Gastrocnemius medialis (tissue), 4 donors: ENCODE data around the gene DMD. TPM values are rescaled to one million over a fixed set of nuclear protein-coding genes. Genes with fewer than 3 reads are reported as not detected.

Experiments
- ATAC-seq, 2 donors: fragments of 150-250 bp; one replicate each; pipeline ENCODE4 v1.9.1; 2016
- DNase-seq, 2 donors: peaks; one replicate each; pipeline ENCODE4 v3.0.0-alpha.2; 2019
- H3K27ac ChIP-seq, 4 donors: fragments of 200-600 bp; sonication (generic); 1 replicate in 1 of 4; 2 replicates in 3 of 4; pipeline ENCODE4 v1.5.1; 2016 to 2018; ENCODE audit warnings: mild to moderate bottlenecking in 2 of 4, moderate library complexity in 1 of 4
- H3K27me3 ChIP-seq, 3 donors: fragments of 200-600 bp; sonication (generic) in 2 of 3; 1 replicate in 1 of 3; 2 replicates in 2 of 3; pipeline versions ENCODE4 v1.5.1 to v1.6.0; 2016 to 2019; ENCODE audit warnings: mild to moderate bottlenecking in 1 of 3, moderate library complexity in 1 of 3
- H3K36me3 ChIP-seq, 2 donors: fragments of 200-600 bp; sonication (generic) in 1 of 2; one replicate each; pipeline ENCODE4 v1.5.1; 2017 to 2018
- H3K4me1 ChIP-seq, 2 donors: fragments of 200-600 bp; sonication (generic) in 1 of 2; one replicate each; pipeline ENCODE4 v1.5.1; 2016 to 2017; ENCODE audit warnings: mild to moderate bottlenecking in 2 of 2
- H3K4me3 ChIP-seq, 4 donors: fragments of 200-600 bp; sonication (generic) in 3 of 4; 1 replicate in 1 of 4; 2 replicates in 3 of 4; pipeline ENCODE4 v1.5.1; 2016 to 2019; ENCODE audit warnings: mild to moderate bottlenecking in 2 of 4
- H3K9me3 ChIP-seq, 3 donors: fragments of 200-600 bp; sonication (generic) in 2 of 3; 1 replicate in 1 of 3; 2 replicates in 2 of 3; pipeline ENCODE4 v1.5.1; 2016 to 2019
- CTCF ChIP-seq, 5 experiments: fragments of 450-650 bp in 3 of 5; fragments of 200-600 bp in 2 of 5; sonication (generic) in 2 of 5; IDR thresholded peaks in 4 of 5; conservative IDR thresholded peaks in 1 of 5; 1 replicate in 4 of 5; 2 replicates in 1 of 5; pipeline ENCODE4 v1.5.1; 2016 to 2019; ENCODE audit warnings: antibody characterized with exemption in 5 of 5, mild to moderate bottlenecking in 3 of 5, moderate library complexity in 3 of 5
- POLR2A ChIP-seq, 2 donors: fragments of 450-650 bp; IDR thresholded peaks; one replicate each; pipeline ENCODE4 v1.6.1; 2017; ENCODE audit warnings: antibody characterized with exemption in 2 of 2, mild to moderate bottlenecking in 2 of 2, moderate library complexity in 2 of 2
- in situ Hi-C, 4 donors: fragments of 200-750 bp; cut with MboI; loops; one replicate each; pipeline versions ENCODE4 v1.15.0 to v1.8.0; 2017; ENCODE audit warnings: low sequenced_read_pairs in 4 of 4
- intact Hi-C: fragments of 100-400 bp; cut with DNase I; formaldehyde crosslinking; loops from one replicate; pipeline ENCODE4 v1.15.1; 2023; ENCODE audit warnings: low total_unique reads
- total RNA-seq, 4 donors: library from RNA; depleted of rRNA; stranded (reverse); fragments of >200 nt; gene quantifications; one replicate each; pipeline versions ENCODE4 v1.1.0 to v1.2.3, GENCODE V29; 2016

DMD gene
- total RNA-seq, 4 donors from 2014 or later: 53.5 to 201 (median 98.9) TPM

DNA sequence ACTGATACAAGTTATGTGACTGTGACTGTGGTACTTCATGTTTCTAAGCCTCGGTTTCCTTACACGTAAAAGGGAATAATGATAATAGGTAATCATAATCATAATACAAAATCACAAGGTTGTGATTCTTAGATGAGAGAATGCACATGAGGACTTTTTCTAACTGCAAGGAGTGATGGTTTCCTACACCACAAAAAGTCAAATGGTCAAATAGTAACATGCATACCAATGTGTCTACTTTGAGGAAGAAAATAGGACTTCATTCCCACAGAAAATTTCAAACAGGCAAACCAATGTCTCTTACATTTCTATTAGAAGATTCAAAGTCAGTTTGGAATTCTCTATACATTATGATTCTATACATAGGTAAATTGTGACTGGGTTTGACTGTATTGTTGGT is 1770.8 kb downstream of the DMD start:
- no peak overlapping the region for H3K4me3 ChIP-seq
- H3K9me3 ChIP-seq: no peaks in the 10 kb centered on the region
- no peak for ATAC-seq
- no peak for TF ChIP-seq POLR2A (IDR thresholded peaks at IDR 0.05)
- TF ChIP-seq CTCF (IDR thresholded peaks at IDR 0.05 in 4 of 5, conservative IDR thresholded peaks at IDR 0.05 in 1 of 5): no peak
- no peaks in the 10 kb centered on the region for H3K36me3 ChIP-seq
- intact Hi-C loops (no loop called here), in situ Hi-C loops (no loop called here)
- no peaks in the 10 kb centered on the region for H3K27me3 ChIP-seq
- DNase-seq: no peak
- H3K27ac ChIP-seq: no peak overlapping the region
- H3K4me1 ChIP-seq: no peaks in the 10 kb centered on the region

DNA sequence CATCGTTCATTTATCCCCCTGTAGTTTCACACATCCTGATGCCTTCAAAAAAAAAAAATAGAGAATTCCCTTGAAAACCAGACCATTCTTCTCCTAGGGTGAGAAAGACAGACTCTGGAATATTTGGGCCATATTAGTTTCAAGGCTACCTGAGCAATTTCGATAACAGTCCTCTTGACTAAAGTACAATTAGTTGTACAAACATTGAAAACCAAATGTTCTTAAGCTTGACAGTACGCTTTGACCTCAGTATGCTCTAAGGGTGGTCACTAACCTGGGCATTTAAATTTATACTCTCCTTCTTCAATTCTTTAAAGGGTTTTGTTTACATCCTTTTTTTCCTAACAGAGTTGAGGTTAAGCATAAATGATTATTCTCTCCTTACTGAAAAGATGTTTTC is 1774.9 kb downstream of the DMD start:
- TF ChIP-seq POLR2A (IDR thresholded peaks at IDR 0.05) (no peak), CTCF (IDR thresholded peaks at IDR 0.05 in 4 of 5, conservative IDR thresholded peaks at IDR 0.05 in 1 of 5) (no peak)
- Histone ChIP-seq H3K4me1 (no peaks in the 10 kb centered on the region), H3K27ac (no peak overlapping the region), H3K36me3 (no peaks in the 10 kb centered on the region), H3K4me3 (no peak overlapping the region), H3K27me3 (no peaks in the 10 kb centered on the region), H3K9me3 (no peaks in the 10 kb centered on the region)
- ATAC-seq (no peak), DNase-seq (no peak)
- intact Hi-C loops (no loop called here), in situ Hi-C loops (no loop called here)

DNA sequence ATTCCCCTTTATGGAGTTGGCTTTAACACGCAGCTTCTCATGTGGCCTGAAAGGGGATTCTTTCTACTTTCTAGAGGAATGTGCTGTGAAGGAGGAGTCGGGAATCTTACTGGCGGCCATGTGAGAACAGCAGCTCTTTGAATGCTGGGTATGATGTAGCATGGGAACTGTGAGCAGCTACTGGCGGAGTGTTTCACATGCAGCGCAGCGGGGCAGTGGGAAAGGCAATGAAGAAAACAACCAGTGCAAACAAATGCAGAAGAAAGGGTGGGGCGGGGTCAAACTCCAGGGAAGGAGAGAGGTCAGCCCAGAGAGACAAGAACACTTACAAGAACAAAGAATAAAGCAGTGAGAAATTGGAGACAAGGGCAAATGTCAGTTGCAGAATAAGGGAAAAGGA is 1775.8 kb downstream of the DMD start:
- TF ChIP-seq POLR2A (IDR thresholded peaks at IDR 0.05): no peak
- no peak for TF ChIP-seq CTCF (IDR thresholded peaks at IDR 0.05 in 4 of 5, conservative IDR thresholded peaks at IDR 0.05 in 1 of 5)
- in situ Hi-C loops (no loop called here), intact Hi-C loops (no loop called here)
- Histone ChIP-seq H3K27ac (no peak overlapping the region), H3K9me3 (no peaks in the 10 kb centered on the region), H3K4me1 (no peaks in the 10 kb centered on the region), H3K4me3 (no peak overlapping the region), H3K36me3 (no peaks in the 10 kb centered on the region), H3K27me3 (no peaks in the 10 kb centered on the region)
- no peak for ATAC-seq
- no peak for DNase-seq

GRCh38 chrX:31433856-31434255 is 1777.5 kb downstream of the DMD start:
- Histone ChIP-seq H3K4me1 (no peaks in the 10 kb centered on the region), H3K27me3 (no peaks in the 10 kb centered on the region), H3K9me3 (no peaks in the 10 kb centered on the region), H3K36me3 (no peaks in the 10 kb centered on the region), H3K4me3 (no peak overlapping the region), H3K27ac (no peak overlapping the region)
- in situ Hi-C loops: no loop called here
- TF ChIP-seq CTCF (IDR thresholded peaks at IDR 0.05 in 4 of 5, conservative IDR thresholded peaks at IDR 0.05 in 1 of 5): no peak
- no peak for TF ChIP-seq POLR2A (IDR thresholded peaks at IDR 0.05)
- intact Hi-C loops: no loop called here
- no peak for ATAC-seq
- DNase-seq: no peak

DNA sequence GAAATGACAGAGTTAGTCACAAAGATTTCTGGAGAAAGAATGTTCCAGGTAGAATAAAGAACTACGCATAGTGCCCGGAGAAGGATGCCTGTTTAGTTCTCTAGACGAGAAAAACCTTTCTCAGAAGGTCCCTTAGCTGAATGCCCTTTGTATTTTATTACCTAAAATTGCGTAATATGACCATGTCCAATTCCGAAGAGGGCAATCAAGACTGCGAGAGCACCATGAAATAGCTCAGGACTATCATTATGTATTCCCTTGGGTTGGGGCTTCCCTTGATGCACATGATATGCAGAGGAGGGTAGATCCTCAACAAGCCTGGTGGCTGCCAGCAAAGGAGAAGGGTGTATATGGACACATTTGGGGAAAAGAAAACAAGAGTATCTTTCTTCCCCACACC is 1781.4 kb downstream of the DMD start:
- TF ChIP-seq POLR2A (IDR thresholded peaks at IDR 0.05) (no peak), CTCF (IDR thresholded peaks at IDR 0.05 in 4 of 5, conservative IDR thresholded peaks at IDR 0.05 in 1 of 5) (no peak)
- Histone ChIP-seq H3K27ac (no peak overlapping the region), H3K27me3 (no peaks in the 10 kb centered on the region), H3K4me3 (no peak overlapping the region), H3K36me3 (no peaks in the 10 kb centered on the region), H3K4me1 (peaks cover 0 to 8% of the 10 kb centered on the region in 2 donors), H3K9me3 (no peaks in the 10 kb centered on the region)
- in situ Hi-C loops (no loop called here), intact Hi-C loops (no loop called here)
- no peak for DNase-seq
- no peak for ATAC-seq
